ENCODE measurements around the gene MBOAT1. TPM values are rescaled to one million over a fixed set of nuclear protein-coding genes. Genes with fewer than 3 reads are reported as not detected.
"Not testable (repeated sequence)": the region's sequence is repeated elsewhere in the genome, so short reads cannot be mapped to it uniquely, and the experiment has no call there.

Gene MBOAT1
- total RNA-seq, 1 donor from 2014 or later: 9.6 TPM

GRCh38 chr6:20186981-20187380, 25.3 kb downstream of the MBOAT1 start:
- H3K27me3 ChIP-seq: no peaks in the 10 kb centered on the region
- H3K4me1 ChIP-seq: peaks cover 15% of the 10 kb centered on the region
- TF ChIP-seq POLR2AphosphoS5 (IDR thresholded peaks at IDR 0.05; ENCODE audit: insufficient read depth in 1 of 2, low read depth in 1 of 2): no peak
- TF ChIP-seq, protein P1, sequence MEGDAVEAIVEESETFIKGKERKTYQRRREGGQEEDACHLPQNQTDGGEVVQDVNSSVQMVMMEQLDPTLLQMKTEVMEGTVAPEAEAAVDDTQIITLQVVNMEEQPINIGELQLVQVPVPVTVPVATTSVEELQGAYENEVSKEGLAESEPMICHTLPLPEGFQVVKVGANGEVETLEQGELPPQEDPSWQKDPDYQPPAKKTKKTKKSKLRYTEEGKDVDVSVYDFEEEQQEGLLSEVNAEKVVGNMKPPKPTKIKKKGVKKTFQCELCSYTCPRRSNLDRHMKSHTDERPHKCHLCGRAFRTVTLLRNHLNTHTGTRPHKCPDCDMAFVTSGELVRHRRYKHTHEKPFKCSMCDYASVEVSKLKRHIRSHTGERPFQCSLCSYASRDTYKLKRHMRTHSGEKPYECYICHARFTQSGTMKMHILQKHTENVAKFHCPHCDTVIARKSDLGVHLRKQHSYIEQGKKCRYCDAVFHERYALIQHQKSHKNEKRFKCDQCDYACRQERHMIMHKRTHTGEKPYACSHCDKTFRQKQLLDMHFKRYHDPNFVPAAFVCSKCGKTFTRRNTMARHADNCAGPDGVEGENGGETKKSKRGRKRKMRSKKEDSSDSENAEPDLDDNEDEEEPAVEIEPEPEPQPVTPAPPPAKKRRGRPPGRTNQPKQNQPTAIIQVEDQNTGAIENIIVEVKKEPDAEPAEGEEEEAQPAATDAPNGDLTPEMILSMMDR (IDR thresholded peaks at IDR 0.05): no peak
- TF ChIP-seq POLR2A (IDR thresholded peaks at IDR 0.05): no peak
- H3K4me3 ChIP-seq: no peak overlapping the region
- no peak overlapping the region for H3K27ac ChIP-seq
- intact Hi-C loops (cut with DNase I): no loop called here
- H3K9me3 ChIP-seq: no peaks in the 10 kb centered on the region
- DNase-seq (ENCODE audit: extremely low spot score in 2 of 2): no peak
- H3K36me3 ChIP-seq: no peaks in the 10 kb centered on the region

DNA sequence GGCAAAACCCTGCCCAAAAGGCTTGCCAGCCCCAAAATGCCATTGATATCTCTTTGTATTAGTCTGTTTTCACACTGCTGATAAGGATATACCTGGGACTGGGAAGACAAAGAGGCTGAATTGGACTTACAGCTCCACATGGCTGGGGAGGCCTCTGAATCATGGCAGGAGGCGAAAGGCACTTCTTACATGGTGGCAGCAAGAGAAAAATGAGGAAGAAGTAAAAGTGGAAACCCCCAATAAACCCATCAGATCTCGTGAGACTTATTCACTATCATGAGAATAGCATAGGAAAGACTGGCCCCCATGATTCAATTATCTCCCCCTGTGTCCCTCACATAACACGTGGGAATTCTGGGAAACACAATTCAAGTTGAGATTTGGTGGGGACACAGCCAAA, 28.6 kb downstream of the MBOAT1 start:
- Histone ChIP-seq H3K4me1 (peaks cover 20% of the 10 kb centered on the region), H3K27ac (no peak overlapping the region), H3K9me3 (no peaks in the 10 kb centered on the region), H3K27me3 (no peaks in the 10 kb centered on the region), H3K4me3 (no peak overlapping the region), H3K36me3 (no peaks in the 10 kb centered on the region)
- no peak for DNase-seq (ENCODE audit: extremely low spot score in 2 of 2)
- no peak for TF ChIP-seq POLR2AphosphoS5 (IDR thresholded peaks at IDR 0.05; ENCODE audit: insufficient read depth in 1 of 2, low read depth in 1 of 2)
- intact Hi-C loops (cut with DNase I): no loop called here

DNA sequence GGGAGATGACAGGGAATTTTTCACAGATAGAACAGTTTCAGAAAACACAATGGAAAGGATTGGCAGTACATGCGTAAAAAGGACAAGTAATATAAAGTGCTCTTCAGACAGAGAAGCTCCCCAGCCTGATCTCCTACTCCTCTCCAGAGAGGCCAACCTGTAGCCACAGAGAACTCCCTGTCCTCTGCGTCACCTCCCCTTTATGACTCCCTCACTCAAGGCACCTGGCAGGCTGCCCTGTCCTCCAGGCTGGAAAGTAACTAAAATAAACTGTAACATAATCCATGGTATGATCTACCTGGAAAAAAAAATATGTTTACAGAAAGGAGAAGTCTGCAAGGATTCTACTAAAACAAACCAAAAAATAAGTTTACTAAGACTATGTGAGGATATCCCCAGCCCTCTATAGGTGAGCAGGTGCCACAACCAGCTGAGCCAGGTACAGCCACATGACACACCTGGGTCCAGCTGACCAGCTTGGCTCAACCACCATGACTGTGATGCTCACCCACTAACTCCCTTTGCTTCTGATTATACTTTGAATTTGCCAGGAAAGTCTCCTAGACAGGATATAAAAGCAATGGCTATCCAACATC, 29.2 kb downstream of the MBOAT1 start:
- H3K36me3 ChIP-seq: no peaks in the 10 kb centered on the region
- H3K27me3 ChIP-seq: no peaks in the 10 kb centered on the region
- H3K9me3 ChIP-seq: no peaks in the 10 kb centered on the region
- peaks cover 20% of the 10 kb centered on the region for H3K4me1 ChIP-seq
- no peak for DNase-seq (ENCODE audit: extremely low spot score in 2 of 2)
- intact Hi-C loops (cut with DNase I): no loop called here
- no peak overlapping the region for H3K4me3 ChIP-seq
- TF ChIP-seq POLR2A (IDR thresholded peaks at IDR 0.05) (no peak), POLR2AphosphoS5 (IDR thresholded peaks at IDR 0.05; ENCODE audit: insufficient read depth in 1 of 2, low read depth in 1 of 2) (peak in 1 of 2 donors; percentile 55)
- H3K27ac ChIP-seq: no peak overlapping the region

GRCh38 chr6:20182069-20182468, 30.2 kb downstream of the MBOAT1 start:
- Histone ChIP-seq H3K4me1 (peaks cover 20% of the 10 kb centered on the region), H3K9me3 (no peaks in the 10 kb centered on the region), H3K36me3 (no peaks in the 10 kb centered on the region), H3K27ac (no peak overlapping the region), H3K27me3 (no peaks in the 10 kb centered on the region), H3K4me3 (no peak overlapping the region)
- no peak for DNase-seq (ENCODE audit: extremely low spot score in 2 of 2)
- TF ChIP-seq POLR2AphosphoS5 (IDR thresholded peaks at IDR 0.05; ENCODE audit: insufficient read depth in 1 of 2, low read depth in 1 of 2): no peak
- TF ChIP-seq POLR2A (IDR thresholded peaks at IDR 0.05): no peak
- TF ChIP-seq, protein P1 (IDR thresholded peaks at IDR 0.05): no peak
- intact Hi-C loops (cut with DNase I): no loop called here

GRCh38 chr6:20180935-20181334, 31.3 kb downstream of the MBOAT1 start:
- H3K4me3 ChIP-seq: no peak overlapping the region
- DNase-seq (ENCODE audit: extremely low spot score in 2 of 2): no peak
- intact Hi-C loops (cut with DNase I): no loop called here
- no peak overlapping the region for H3K27ac ChIP-seq
- H3K4me1 ChIP-seq: peaks cover 20% of the 10 kb centered on the region
- no peaks in the 10 kb centered on the region for H3K9me3 ChIP-seq
- H3K36me3 ChIP-seq: no peaks in the 10 kb centered on the region
- TF ChIP-seq, protein P1 (IDR thresholded peaks at IDR 0.05): no peak
- TF ChIP-seq POLR2AphosphoS5 (IDR thresholded peaks at IDR 0.05; ENCODE audit: insufficient read depth in 1 of 2, low read depth in 1 of 2) (no peak), POLR2A (IDR thresholded peaks at IDR 0.05) (no peak)
- no peaks in the 10 kb centered on the region for H3K27me3 ChIP-seq

DNA sequence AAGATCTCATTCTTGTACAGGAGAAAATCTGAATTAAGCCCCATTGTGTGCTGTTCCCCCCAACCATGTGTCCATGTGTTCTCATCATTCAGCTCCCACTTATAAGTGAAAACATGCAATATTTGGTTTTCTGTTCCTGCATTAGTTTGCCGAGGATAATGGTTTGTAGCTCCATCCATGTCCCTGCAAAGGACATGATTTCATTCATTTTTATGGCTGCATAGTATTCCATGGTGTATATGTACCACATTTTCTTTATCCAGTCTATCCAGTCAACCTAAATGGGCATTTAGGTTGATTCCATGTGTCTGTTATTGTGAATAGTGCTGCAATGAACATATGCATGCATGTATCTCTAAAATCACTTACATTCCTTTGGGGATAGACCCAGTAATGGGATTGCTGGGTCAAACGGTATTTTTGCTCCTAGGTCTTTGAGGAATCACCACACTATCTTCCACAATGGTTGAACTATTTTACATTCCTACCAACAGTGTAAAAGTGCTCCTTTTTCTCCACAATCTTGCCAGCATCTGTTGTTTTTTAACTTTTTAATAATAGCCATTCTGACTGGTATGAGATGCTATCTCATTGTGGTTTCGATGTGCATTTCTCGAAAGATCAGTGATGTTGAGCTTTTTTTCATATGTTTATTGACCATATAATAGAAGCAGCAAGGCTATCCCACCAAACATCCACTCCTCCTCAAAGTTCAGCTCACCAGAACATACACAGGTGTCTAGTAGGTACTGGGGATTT, 32.8 kb downstream of the MBOAT1 start:
- H3K4me3 ChIP-seq; H3K9me3 ChIP-seq; H3K27me3 ChIP-seq; H3K36me3 ChIP-seq; DNase-seq (ENCODE audit: extremely low spot score in 2 of 2); intact Hi-C loops (cut with DNase I); H3K27ac ChIP-seq: not testable (repeated sequence)
- H3K4me1 ChIP-seq: peaks cover 20% of the 10 kb centered on the region
